ENCODE data around the gene PRKCE. TPM values are rescaled to one million over a fixed set of nuclear protein-coding genes. Genes with fewer than 3 reads are reported as not detected.

Gene PRKCE
- total and polyA plus RNA-seq, 2 of the 8 experiments (the other 6 are each of a cell fraction or from before 2014, with no cell fraction given) = 0.54 to 2.1 TPM

DNA sequence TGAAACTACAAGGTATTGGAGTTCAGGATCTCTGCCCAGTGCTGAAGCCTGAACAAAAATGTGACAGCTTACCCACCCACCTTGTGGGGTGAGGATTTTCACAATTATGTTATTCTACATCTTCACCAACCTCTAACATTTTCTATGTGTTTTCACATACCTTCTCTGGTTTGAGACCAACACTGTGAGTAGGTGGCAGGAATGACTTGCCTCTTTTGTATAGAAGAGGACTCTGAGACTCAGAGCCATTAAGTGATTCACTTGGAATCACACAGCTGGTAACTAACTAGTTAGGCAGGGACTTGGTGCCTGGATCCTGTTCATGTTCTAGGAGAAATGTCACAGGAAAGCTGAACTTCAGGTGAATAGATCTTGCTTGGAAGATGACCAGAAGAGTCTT is 25.7 kb upstream of the PRKCE start:
- no peak overlapping the region for H4K5ac ChIP-seq (ENCODE audit: insufficient read length, low read depth, low read length)
- H4K91ac ChIP-seq (replicated peaks; ENCODE audit: insufficient read length, low read length) = no peak overlapping the region
- no peak for DNase-seq (ENCODE audit: low read depth in 1 of 2, low spot score in 2 of 2)
- H3K79me2 ChIP-seq (ENCODE audit: control insufficient read depth in 1 of 2, insufficient read depth in 2 of 2, low read length in 2 of 2) = no peaks in the 10 kb centered on the region
- no peak for FAIRE-seq
- TF ChIP-seq, protein P1, sequence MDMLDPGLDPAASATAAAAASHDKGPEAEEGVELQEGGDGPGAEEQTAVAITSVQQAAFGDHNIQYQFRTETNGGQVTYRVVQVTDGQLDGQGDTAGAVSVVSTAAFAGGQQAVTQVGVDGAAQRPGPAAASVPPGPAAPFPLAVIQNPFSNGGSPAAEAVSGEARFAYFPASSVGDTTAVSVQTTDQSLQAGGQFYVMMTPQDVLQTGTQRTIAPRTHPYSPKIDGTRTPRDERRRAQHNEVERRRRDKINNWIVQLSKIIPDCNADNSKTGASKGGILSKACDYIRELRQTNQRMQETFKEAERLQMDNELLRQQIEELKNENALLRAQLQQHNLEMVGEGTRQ (IDR thresholded peaks at IDR 0.05; ENCODE audit: low read length) = no peak
- TF ChIP-seq KDM5A (IDR thresholded peaks at IDR 0.05; ENCODE audit: low read length) (no peak), RAD21 (IDR thresholded peaks at IDR 0.05 in 1 of 2, conservative IDR thresholded peaks at IDR 0.05 in 1 of 2; ENCODE audit: low read depth in 2 of 2, low read length in 2 of 2) (no peak), EGR1 (IDR thresholded peaks at IDR 0.05; ENCODE audit: borderline replicate concordance, low read depth, low read length) (no peak), CREB1 (IDR thresholded peaks at IDR 0.05) (no peak), TEAD4 (IDR thresholded peaks at IDR 0.05; ENCODE audit: low read depth, low read length) (no peak), FOSL1 (IDR thresholded peaks at IDR 0.05; ENCODE audit: insufficient read depth, low read depth, low read length) (no peak), ZNF274 (IDR thresholded peaks at IDR 0.05; ENCODE audit: borderline replicate concordance, extremely low read depth, low read length) (no peak)
- H3K23ac ChIP-seq (ENCODE audit: insufficient read length) = no peak overlapping the region
- POLR2A ChIA-PET (ENCODE audit: partially characterized antibody) = interaction anchor here (0.9 kb wide), 1 partner anchor 15 kb away, joined by 4 read pairs; the partner anchor contains the start of gene SRBD1
- no peaks in the 10 kb centered on the region for H4K20me1 ChIP-seq (replicated peaks in 1 of 2; ENCODE audit: control insufficient read depth in 1 of 2, insufficient read depth in 2 of 2, low read length in 2 of 2)
- no peak overlapping the region for H2AK5ac ChIP-seq (ENCODE audit: low read depth, low read length)
- no peak overlapping the region for H3K4me3 ChIP-seq (ENCODE audit: extremely low read depth in 1 of 4, insufficient read depth in 2 of 4, low read depth in 3 of 4, low read length in 4 of 4)
- no peaks in the 10 kb centered on the region for H3K23me2 ChIP-seq (ENCODE audit: low read depth, low read length)
- no peak overlapping the region for H2BK12ac ChIP-seq (ENCODE audit: low read depth, low read length)
- no peak overlapping the region for H3K9ac ChIP-seq (replicated peaks in 1 of 4; ENCODE audit: extremely low read depth in 1 of 4, low read depth in 3 of 4, low read length in 3 of 4)
- H3K27ac ChIP-seq (ENCODE audit: low read depth, low read length) = no peak overlapping the region
- no peak overlapping the region for H2BK5ac ChIP-seq (ENCODE audit: low read depth, low read length)
- H4K8ac ChIP-seq (ENCODE audit: extremely low read depth, insufficient read depth, low read length) = no peak overlapping the region
- no peaks in the 10 kb centered on the region for H3K27me3 ChIP-seq (replicated peaks in 1 of 4; ENCODE audit: control insufficient read depth in 3 of 4, extremely low read depth in 1 of 4, insufficient read depth in 3 of 4, low read length in 3 of 4)
- H2BK15ac ChIP-seq (ENCODE audit: low read length) = no peak overlapping the region
- no peaks in the 10 kb centered on the region for H3K4me1 ChIP-seq (replicated peaks in 1 of 4; ENCODE audit: control insufficient read depth in 3 of 4, insufficient read depth in 4 of 4, low read length in 3 of 4)
- no peak overlapping the region for H3K56ac ChIP-seq (replicated peaks; ENCODE audit: insufficient read length, low read depth, low read length)
- no peak overlapping the region for H3K14ac ChIP-seq (ENCODE audit: insufficient read length)
- no peaks in the 10 kb centered on the region for H3K36me3 ChIP-seq (ENCODE audit: control insufficient read depth in 2 of 4, insufficient read depth in 4 of 4, low read length in 3 of 4)
- CTCF ChIA-PET (ENCODE audit: partially characterized antibody) = interaction anchor here (1.4 to 1.7 kb wide), 2 partner anchors 13 to 318 kb away, joined by 3 to 6 read pairs; no protein-coding TSS in a partner anchor
- H3K4ac ChIP-seq (replicated peaks; ENCODE audit: insufficient read length, low read depth, low read length) = no peak overlapping the region
- no peaks in the 10 kb centered on the region for H3K79me1 ChIP-seq (ENCODE audit: low read depth, low read length)
- H2BK120ac ChIP-seq (replicated peaks; ENCODE audit: low read depth, low read length) = no peak overlapping the region
- H3K4me2 ChIP-seq (ENCODE audit: insufficient read depth in 1 of 2, low read depth in 2 of 2, low read length in 2 of 2) = no peak overlapping the region
- no peaks in the 10 kb centered on the region for H3K9me3 ChIP-seq (ENCODE audit: insufficient read depth in 2 of 2, low read depth in 1 of 2, low read length in 1 of 2)
- H3K18ac ChIP-seq (ENCODE audit: extremely low read depth, low read length) = no peak overlapping the region
- H2BK20ac ChIP-seq (ENCODE audit: low read length) = no peak overlapping the region
- H2AFZ ChIP-seq (ENCODE audit: low read length) = no peak overlapping the region
